GM18868 (cell line): ENCODE data around the gene TMEM134.
"Not testable (repeated sequence)": the region's sequence is repeated elsewhere in the genome, so short reads cannot be mapped to it uniquely, and the experiment has no call there.

ENCODE experiments used
- ATAC-seq: cut with Tn5 transposase; IDR thresholded peaks from one replicate; pipeline ENCODE4 v1.9.1; 2021; ENCODE audit warnings: mild to moderate bottlenecking, moderate library complexity; ENCODE audit not compliant: unreplicated experiment

TMEM134 gene

DNA sequence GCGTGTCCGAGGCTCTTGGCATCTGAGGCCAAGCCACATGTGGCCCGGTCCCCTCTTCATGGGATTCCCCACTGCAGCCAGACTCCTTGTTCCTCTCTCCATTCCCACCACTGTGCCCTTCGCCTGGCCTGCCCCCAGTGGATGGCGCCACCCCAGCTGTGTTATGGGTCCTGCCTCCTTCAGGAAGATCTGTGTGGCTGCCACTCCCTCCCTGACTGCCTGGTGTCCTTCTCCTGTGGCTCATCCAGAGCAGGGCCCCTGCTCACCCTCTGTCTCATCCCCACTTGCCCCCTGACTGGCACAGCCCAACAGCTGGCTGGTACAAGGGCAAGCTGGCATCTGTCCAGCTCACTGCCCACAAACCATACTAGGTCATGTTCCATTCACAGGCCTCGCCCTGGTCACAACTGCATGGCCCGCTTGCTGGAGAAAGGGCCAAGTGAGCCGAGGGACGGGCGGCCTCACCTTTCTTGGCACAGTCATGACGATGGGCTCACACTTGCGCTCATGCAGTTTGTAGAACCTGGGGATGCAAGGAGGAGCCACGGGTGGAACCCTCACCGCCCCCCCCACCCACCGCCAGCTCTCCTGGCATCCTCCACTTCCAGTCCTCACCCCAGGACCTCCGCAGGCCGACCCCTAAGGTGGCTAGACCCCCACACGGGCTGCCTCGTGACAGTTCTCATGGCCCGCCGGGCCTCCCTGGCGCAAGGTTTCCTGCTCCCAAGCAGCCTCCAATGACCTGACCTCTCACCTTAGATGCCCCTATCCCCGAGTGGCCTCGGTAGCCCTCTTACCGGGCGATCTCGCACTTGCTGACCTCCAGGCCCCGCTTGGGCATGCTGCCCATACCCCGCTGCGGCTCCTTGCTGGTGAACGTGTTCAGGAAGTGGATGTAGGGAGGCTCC lies 29.5 kb downstream of the TMEM134 start:
- no peak for ATAC-seq

- ATAC-seq: no peak
These were observed 30.7 kb downstream of the TMEM134 start for GRCh38 chr11:67438158-67438902.

DNA sequence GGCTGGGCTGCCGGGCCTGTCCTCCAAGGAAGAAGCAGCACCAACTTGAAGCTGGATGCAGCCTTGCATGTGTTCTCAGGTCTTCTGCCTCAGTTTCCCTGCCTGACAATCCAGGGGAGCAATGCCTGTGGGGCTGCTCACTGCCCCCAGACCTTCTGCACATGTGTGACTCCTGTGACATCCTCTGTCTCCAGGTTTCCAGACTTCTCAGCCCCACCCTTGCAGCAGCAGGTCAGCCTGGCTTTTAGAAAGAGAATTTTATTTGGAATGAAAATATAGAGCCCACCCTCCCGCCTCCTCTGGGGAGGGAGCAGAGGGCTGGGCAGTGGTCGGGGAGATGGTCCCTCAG lies 31.3 kb downstream of the TMEM134 start:
- ATAC-seq: no peak

DNA sequence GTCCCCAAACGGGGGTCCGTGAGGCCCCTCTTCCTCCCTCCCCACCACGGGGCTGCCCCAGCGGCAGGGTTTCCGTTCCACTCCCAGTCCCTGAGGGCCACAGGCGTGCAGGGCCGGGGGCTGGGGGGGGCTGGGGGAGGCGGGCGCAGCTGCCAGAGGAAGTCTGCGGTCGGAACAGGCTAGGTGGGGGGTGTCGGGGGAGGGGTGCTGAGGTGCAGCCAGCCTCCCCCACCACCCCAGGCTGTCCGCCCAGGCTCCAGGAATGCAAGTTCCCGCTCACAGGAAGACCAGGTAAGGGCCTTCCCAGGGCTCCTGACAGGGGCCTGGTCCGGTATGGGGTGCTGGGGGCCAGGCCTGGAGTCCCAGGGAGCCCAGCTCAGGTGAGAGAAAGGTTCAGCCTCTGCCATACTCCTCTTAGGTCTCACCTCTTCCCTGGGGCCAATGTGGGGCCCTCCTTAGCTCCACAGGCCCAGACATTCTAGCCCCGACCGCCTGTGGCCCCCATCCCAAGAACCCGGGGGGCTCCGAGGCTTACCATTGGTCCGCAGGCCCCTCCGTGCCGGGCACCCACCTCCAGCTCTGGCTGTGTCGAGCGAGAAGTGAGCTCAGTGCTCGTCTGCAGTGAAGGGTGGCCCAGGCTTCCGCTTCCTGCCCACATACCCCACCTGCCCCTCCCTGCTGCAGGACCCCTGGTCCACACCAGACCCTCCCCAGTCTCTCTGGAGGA lies 31.8 kb downstream of the TMEM134 start, which contains the start of gene PTPRCAP:
PTPRCAP (minus strand) TSS at position 601 of the 727 bp plus-strand sequence; CDS start at position 538, 63 bp downstream.
- no peak for ATAC-seq

GRCh38 chr11:67436459-67437081 lies 32.5 kb downstream of the TMEM134 start:
- no peak for ATAC-seq

- no peak for ATAC-seq
These were observed 33.2 kb downstream of the TMEM134 start for GRCh38 chr11:67435727-67436458.

DNA sequence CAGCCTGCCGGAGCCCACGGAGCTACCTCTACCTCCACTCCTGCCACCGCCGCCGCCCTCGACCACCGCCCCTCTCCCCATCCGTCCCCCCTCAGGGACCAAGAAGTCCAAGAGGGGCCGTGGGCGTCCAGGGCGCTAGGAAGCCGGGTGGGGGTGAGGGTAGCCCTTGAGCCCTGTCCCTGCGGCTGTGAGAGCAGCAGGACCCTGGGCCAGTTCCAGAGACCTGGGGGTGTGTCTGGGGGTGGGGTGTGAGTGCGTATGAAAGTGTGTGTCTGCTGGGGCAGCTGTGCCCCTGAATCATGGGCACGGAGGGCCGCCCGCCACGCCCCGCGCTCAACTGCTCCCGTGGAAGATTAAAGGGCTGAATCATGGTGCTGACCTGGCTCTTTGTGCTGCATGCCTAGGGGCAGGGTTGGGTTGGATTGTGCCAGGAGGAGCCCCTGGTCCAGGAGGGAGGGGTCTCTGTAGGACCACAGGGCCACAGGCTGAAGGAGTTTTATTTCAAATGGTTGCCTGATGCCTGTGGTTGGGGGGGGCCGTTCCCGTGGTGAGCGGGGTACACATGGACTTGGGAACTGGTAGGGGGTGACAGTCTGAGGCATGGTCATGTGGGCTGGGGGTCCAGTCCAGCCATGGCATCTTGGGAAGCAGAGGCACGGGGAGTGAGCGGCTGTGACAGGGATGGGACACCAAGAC lies 33.9 kb downstream of the TMEM134 start:
- ATAC-seq: no peak

- no peak for ATAC-seq
These were observed 34.6 kb downstream of the TMEM134 start for GRCh38 chr11:67434395-67434881.

DNA sequence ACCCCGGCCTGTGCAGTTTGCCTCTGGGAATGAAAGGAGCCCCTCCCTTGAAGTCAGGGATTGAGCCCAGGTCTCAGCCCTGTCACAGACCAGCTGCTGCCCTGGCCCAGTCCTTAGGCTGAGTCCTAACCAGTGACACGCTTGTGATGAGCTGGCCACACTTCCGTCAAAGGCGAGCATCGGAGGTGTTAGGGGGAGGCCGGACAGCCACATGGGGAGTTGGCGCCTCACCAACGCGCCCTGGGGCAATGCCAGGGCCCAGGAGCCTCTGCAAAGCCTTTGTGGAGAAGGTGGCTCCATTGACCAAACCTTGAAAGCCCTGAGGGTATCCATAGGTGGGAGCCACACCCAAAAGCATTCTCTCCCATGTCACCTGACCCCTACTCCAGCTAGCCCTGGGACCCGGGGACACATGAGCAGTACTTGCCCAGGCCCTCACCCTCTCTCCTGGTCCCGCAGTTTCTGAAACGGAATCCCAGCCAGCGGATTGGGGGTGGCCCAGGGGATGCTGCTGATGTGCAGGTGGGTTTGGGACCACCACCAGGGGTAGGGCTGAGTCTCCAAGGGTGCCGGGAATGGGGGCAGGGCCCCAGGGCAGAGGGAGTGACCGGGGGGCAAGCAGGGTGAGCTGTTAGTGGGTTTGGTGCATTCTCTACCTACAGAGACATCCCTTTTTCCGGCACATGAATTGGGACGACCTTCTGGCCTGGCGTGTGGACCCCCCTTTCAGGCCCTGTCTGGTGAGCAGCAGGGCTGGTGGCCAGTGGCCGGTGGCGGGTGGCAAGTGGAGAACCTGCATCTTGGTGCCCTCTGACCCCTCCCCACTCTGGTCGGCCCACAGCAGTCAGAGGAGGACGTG lies 35.3 kb downstream of the TMEM134 start:
- no peak for ATAC-seq

DNA sequence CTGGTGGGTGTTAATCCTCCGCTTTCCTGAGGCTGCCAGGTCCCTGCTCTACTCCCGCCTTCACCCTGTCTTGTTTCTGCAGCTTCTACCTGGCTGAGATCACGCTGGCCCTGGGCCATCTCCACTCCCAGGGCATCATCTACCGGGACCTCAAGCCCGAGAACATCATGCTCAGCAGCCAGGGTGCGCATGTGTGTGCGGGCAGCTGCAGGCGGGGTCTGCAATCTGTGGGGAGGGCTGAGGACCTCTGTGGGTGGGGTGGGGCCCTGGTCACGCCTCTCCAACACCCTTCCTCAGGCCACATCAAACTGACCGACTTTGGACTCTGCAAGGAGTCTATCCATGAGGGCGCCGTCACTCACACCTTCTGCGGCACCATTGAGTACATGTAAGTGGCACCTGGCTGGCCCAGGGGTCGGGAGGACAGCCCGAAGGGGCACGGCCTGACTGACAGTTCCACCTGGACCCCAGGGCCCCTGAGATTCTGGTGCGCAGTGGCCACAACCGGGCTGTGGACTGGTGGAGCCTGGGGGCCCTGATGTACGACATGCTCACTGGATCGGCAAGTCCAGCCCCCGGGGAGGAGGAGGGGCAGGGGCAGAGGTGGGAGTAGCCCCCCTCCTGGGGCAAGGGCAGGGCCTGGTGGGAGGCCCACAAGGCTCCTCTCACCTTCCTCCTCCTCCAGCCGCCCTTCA lies 36.2 kb downstream of the TMEM134 start:
- ATAC-seq: no peak

- ATAC-seq: no peak
These were observed 37.5 kb downstream of the TMEM134 start for GRCh38 chr11:67431346-67432249.

- no peak for ATAC-seq
These were observed 39.3 kb downstream of the TMEM134 start for GRCh38 chr11:67429722-67430121.

GRCh38 chr11:67429038-67429668 lies 39.9 kb downstream of the TMEM134 start:
- no peak for ATAC-seq

DNA sequence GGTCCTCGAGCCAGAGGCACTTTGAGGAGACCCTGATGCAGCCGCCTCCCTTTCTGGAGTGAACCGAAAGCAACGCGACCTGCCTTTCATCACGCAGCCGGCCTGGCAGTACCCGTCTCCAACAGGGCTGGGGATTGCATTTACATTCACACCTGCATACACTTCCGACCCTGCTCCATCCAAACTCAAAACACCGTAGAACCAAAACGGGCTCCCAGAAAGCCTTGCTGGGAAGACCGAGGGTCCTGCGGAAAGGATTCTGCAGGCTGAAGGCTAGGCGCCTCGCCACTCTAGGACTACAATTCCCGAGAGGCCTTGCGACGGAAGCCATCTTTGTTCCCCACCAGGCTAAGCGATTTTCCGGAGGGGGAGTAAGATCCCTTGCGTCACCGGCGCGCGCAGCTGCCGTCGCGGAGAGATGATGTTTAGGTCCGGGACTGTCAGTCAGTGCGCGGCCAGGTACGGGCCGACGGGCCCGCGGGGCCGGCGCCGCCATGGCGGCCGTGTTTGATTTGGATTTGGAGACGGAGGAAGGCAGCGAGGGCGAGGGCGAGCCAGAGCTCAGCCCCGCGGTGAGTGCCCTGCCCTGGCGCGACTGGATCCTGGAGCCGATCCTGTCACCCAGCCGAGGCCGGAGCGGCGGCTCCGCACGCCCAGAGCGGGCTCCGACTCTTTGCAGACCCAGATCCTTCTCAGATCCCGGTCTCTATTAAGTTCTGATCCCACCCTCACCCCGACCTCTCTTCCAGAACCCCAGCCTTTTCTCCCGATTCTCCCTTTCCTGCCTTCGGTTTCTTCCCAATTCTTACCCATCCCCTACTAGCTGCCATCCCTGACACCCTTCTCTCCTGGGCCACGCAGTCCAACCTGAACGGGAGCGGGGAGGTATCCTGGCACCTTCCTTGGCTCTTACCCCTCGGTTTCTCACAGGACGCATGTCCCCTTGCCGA lies 40.7 kb downstream of the TMEM134 start, which contains the start of gene RPS6KB2:
RPS6KB2 (plus strand) TSS at position 443 of the 950 bp plus-strand sequence; CDS start at position 495, 52 bp downstream.
- peak; percentile 76 for ATAC-seq

DNA sequence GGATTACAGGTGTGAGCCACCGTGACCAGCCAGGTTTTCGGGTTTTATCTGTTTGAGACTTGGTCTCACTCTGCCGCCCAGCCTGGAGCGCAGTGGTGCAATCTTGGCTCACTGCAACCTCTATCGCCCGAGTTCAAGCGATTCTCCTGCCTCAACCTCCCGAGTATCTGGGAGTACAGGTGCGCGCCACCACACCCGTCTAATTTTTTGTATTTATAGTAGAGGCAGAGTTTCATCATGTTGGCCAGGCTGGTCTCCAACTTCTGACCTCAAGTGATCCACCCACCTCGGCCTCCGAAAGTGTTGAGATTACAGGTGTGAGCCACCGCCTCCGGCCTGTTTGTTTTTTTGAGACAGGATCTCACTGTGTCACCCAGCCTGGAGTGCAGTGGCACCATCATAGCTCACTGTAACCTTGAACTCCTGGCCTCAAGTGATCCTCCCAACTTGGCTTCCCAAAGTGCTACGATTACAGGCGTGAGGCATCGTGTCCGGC lies 41.6 kb downstream of the TMEM134 start:
- ATAC-seq: not testable (repeated sequence)
